Left lung (tissue), 10 donors: ENCODE measurements around the gene TRHDE. TPM values are rescaled to one million over a fixed set of nuclear protein-coding genes. Genes with fewer than 3 reads are reported as not detected.

Experiments used
- ATAC-seq: fragments of 200-7000 bp; cut with Tn5 transposase; one replicate; pipeline ENCODE4 v1.9.1; 2020; ENCODE audit warnings: moderate library complexity
- DNase-seq, 4 donors: peaks; one replicate each; pipeline ENCODE4 v3.0.0-alpha.2; 2013 to 2020
- H3K27ac ChIP-seq, 2 donors: fragments of 200-600 bp; sonication (generic) in 1 of 2; one replicate each; pipeline versions ENCODE4 v1.5.0 to v1.8.0; 2020 to 2021
- H3K27me3 ChIP-seq, 2 donors: fragments of 200-600 bp; sonication (generic) in 1 of 2; one replicate each; pipeline versions ENCODE4 v1.5.0 to v1.8.0; 2020 to 2021
- H3K36me3 ChIP-seq, 2 donors: fragments of 200-600 bp; sonication (generic) in 1 of 2; one replicate each; pipeline versions ENCODE4 v1.5.0 to v1.8.0; 2020 to 2021
- H3K4me1 ChIP-seq, 2 donors: fragments of 200-600 bp; one replicate each; pipeline ENCODE4 v1.8.0; 2021
- H3K4me3 ChIP-seq, 2 donors: fragments of 200-600 bp; sonication (generic) in 1 of 2; one replicate each; pipeline versions ENCODE4 v1.5.0 to v1.8.0; 2020 to 2021; ENCODE audit warnings: mild to moderate bottlenecking in 1 of 2
- H3K9me3 ChIP-seq, 2 donors: fragments of 200-600 bp; sonication (generic) in 1 of 2; one replicate each; pipeline versions ENCODE4 v1.5.0 to v1.8.0; 2020 to 2021
- CTCF ChIP-seq, 2 donors: fragments of 200-600 bp; sonication (generic) in 1 of 2; IDR thresholded peaks; one replicate each; pipeline versions ENCODE4 v1.5.0 to v1.8.0; 2021; ENCODE audit warnings: antibody characterized with exemption in 2 of 2
- intact Hi-C, 2 donors: fragments of 100-400 bp; cut with DNase I; formaldehyde crosslinking; loops; one replicate each; pipeline versions ENCODE4 v1.11.2 to v1.14.2; 2022
- polyA plus RNA-seq, 6 donors: library from polyadenylated mRNA; unstranded; fragments of 120-200 nt; gene quantifications; one replicate each; pipeline ENCODE4 v1.2.1, GENCODE V29; 2013; ENCODE audit not compliant: insufficient read length in 6 of 6
- total RNA-seq, 2 donors: library from RNA; stranded (reverse); fragmentation: NEBNext Ultra II Directional; extraction: Animal tissue kit (Norgen Biotek cat#: 25700); gene quantifications; one replicate each; pipeline ENCODE4 v1.2.1, GENCODE V29; 2021
- donor health status: DM: no; HTN: yes; CAD: no.
- donor health status: DM: no; HTN: no; CAD: no.

Gene TRHDE
- total and polyA plus RNA-seq, 8 donors: 0.87 to 4.3 (median 2.8) TPM

GRCh38 chr12:72285861-72286260 lies 13.7 kb downstream of the TRHDE start:
- Histone ChIP-seq H3K27ac (no peak overlapping the region), H3K36me3 (no peaks in the 10 kb centered on the region), H3K4me1 (no peaks in the 10 kb centered on the region), H3K9me3 (no peaks in the 10 kb centered on the region), H3K4me3 (no peak overlapping the region), H3K27me3 (no peaks in the 10 kb centered on the region)
- DNase-seq: no peak
- no peak for TF ChIP-seq CTCF (IDR thresholded peaks at IDR 0.05)
- intact Hi-C loops: no loop called here
- no peak for ATAC-seq

- ATAC-seq (no peak), DNase-seq (no peak)
- no peaks in the 10 kb centered on the region for H3K36me3 ChIP-seq
- no peaks in the 10 kb centered on the region for H3K27me3 ChIP-seq
- no peaks in the 10 kb centered on the region for H3K4me1 ChIP-seq
- H3K27ac ChIP-seq: no peak overlapping the region
- no peak overlapping the region for H3K4me3 ChIP-seq
- no peaks in the 10 kb centered on the region for H3K9me3 ChIP-seq
- intact Hi-C loops: no loop called here
- TF ChIP-seq CTCF (IDR thresholded peaks at IDR 0.05): no peak
These were observed 14.4 kb downstream of the TRHDE start for GRCh38 chr12:72286526-72286925.

GRCh38 chr12:72288436-72288835 lies 16.3 kb downstream of the TRHDE start:
- Histone ChIP-seq H3K27ac (no peak overlapping the region), H3K9me3 (no peaks in the 10 kb centered on the region), H3K27me3 (no peaks in the 10 kb centered on the region), H3K4me3 (no peak overlapping the region), H3K36me3 (no peaks in the 10 kb centered on the region), H3K4me1 (no peaks in the 10 kb centered on the region)
- no peak for TF ChIP-seq CTCF (IDR thresholded peaks at IDR 0.05)
- intact Hi-C loops: no loop called here
- ATAC-seq: no peak
- no peak for DNase-seq

GRCh38 chr12:72288911-72289310 lies 16.7 kb downstream of the TRHDE start:
- no peaks in the 10 kb centered on the region for H3K9me3 ChIP-seq
- H3K4me3 ChIP-seq: no peak overlapping the region
- no peaks in the 10 kb centered on the region for H3K27me3 ChIP-seq
- no peaks in the 10 kb centered on the region for H3K36me3 ChIP-seq
- ATAC-seq: no peak
- no peak for TF ChIP-seq CTCF (IDR thresholded peaks at IDR 0.05)
- DNase-seq: no peak
- H3K4me1 ChIP-seq: no peaks in the 10 kb centered on the region
- H3K27ac ChIP-seq: no peak overlapping the region
- intact Hi-C loops: no loop called here

- Histone ChIP-seq H3K27me3 (no peaks in the 10 kb centered on the region), H3K9me3 (no peaks in the 10 kb centered on the region), H3K4me1 (no peaks in the 10 kb centered on the region), H3K27ac (no peak overlapping the region), H3K36me3 (no peaks in the 10 kb centered on the region), H3K4me3 (no peak overlapping the region)
- ATAC-seq: no peak
- TF ChIP-seq CTCF (IDR thresholded peaks at IDR 0.05): no peak
- DNase-seq: no peak
- intact Hi-C loops: no loop called here
These were observed 17.5 kb downstream of the TRHDE start for GRCh38 chr12:72289633-72290032.
